ENCODE measurements around the gene DECR2.

Gene DECR2

DNA sequence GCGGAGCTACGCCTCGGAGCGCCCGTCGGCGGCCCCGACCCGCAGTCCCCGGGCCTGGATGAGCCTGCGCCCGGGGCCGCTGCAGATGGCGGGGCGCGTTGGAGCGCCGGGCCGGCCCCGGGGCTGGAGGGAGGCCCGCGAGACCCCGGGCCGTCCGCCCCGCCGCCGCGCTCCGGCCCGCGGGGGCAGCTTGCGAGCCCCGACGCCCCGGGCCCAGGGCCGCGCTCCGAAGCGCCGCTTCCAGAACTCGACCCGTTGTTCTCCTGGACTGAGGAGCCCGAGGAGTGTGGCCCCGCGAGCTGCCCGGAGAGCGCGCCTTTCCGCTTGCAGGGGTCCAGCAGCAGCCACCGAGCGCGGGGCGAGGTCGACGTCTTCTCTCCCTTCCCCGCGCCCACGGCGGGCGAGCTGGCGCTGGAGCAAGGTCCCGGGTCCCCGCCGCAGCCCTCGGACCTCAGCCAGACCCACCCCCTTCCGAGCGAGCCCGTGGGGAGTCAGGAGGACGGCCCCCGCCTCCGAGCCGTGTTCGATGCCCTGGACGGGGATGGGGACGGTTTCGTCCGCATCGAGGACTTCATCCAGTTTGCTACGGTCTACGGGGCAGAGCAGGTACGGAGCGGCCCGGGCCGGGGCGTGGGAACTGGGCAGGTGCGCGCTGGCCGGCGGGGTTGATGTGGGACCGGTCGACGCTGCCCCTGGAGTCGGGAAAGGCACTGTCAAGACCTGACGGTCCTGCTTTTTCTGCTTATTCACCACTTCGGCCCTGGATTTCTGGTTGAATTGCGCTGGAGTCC lies 24.6 kb downstream of the DECR2 start:
- peaks cover 12% of the 10 kb centered on the region for H3K27me3 ChIP-seq (ENCODE audit: control insufficient read depth, low read length)
- TF ChIP-seq, protein P1, sequence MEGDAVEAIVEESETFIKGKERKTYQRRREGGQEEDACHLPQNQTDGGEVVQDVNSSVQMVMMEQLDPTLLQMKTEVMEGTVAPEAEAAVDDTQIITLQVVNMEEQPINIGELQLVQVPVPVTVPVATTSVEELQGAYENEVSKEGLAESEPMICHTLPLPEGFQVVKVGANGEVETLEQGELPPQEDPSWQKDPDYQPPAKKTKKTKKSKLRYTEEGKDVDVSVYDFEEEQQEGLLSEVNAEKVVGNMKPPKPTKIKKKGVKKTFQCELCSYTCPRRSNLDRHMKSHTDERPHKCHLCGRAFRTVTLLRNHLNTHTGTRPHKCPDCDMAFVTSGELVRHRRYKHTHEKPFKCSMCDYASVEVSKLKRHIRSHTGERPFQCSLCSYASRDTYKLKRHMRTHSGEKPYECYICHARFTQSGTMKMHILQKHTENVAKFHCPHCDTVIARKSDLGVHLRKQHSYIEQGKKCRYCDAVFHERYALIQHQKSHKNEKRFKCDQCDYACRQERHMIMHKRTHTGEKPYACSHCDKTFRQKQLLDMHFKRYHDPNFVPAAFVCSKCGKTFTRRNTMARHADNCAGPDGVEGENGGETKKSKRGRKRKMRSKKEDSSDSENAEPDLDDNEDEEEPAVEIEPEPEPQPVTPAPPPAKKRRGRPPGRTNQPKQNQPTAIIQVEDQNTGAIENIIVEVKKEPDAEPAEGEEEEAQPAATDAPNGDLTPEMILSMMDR (IDR thresholded peaks at IDR 0.05; ENCODE audit: low read depth, low read length, poor library complexity, severe bottlenecking): no peak
- TF ChIP-seq EZH2phosphoT487 (IDR thresholded peaks at IDR 0.05; ENCODE audit: borderline replicate concordance, low read length): no peak
- peaks cover 34% of the 10 kb centered on the region for H3K4me1 ChIP-seq (ENCODE audit: control insufficient read depth, low read length)
- H3K27ac ChIP-seq (ENCODE audit: low read depth, low read length): no peak overlapping the region
- peak overlapping the region; percentile 87 for H3K4me2 ChIP-seq (ENCODE audit: low read length)
- H4K20me1 ChIP-seq (ENCODE audit: control insufficient read depth, insufficient read depth, low read depth, low read length): peaks cover 8% of the 10 kb centered on the region; the same call in 1 of the 2 replicates
- H3K4me3 ChIP-seq (ENCODE audit: low read length): peak overlapping the region; percentile 86
- H3K79me2 ChIP-seq (ENCODE audit: control insufficient read depth, low read length): peaks cover 51% of the 10 kb centered on the region
- peaks cover 16% of the 10 kb centered on the region for H3K36me3 ChIP-seq (ENCODE audit: control insufficient read depth, low read length)
- H3F3A ChIP-seq (ENCODE audit: control insufficient read depth, insufficient read depth): no peaks in the 10 kb centered on the region
- no peaks in the 10 kb centered on the region for H3K9me3 ChIP-seq (ENCODE audit: control insufficient read depth, insufficient read depth, low read length)
- no peaks in the 10 kb centered on the region for H3K9me2 ChIP-seq (replicated peaks; ENCODE audit: control insufficient read depth, low read length)

DNA sequence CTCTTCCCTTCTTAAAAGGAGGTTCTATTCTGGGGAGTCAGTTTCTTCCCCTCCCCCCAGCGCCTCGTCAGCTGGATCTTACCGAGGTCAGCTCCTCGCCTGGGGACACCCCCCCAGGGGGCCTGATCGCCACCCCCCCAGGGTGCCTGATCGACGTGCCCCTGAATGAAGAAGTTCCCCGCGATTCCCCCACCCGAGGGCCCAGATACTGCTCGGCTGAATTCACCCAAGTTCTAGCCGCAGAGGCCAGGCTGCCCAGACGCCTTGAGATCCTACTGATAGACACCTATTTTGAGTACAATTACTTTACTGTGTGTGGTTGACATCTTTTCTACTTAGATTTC lies 25.2 kb downstream of the DECR2 start:
- Histone ChIP-seq H3K27me3 (ENCODE audit: control insufficient read depth, low read length) (peaks cover 12% of the 10 kb centered on the region), H3K27ac (ENCODE audit: low read depth, low read length) (no peak overlapping the region), H3K4me3 (ENCODE audit: low read length) (peak overlapping the region; percentile 86), H4K20me1 (ENCODE audit: control insufficient read depth, insufficient read depth, low read depth, low read length) (peaks cover 8% of the 10 kb centered on the region; the same call in 1 of the 2 replicates), H3K4me2 (ENCODE audit: low read length) (peak overlapping the region; percentile 87), H3K79me2 (ENCODE audit: control insufficient read depth, low read length) (peaks cover 54% of the 10 kb centered on the region), H3K9me3 (ENCODE audit: control insufficient read depth, insufficient read depth, low read length) (no peaks in the 10 kb centered on the region), H3K9me2 (replicated peaks; ENCODE audit: control insufficient read depth, low read length) (no peaks in the 10 kb centered on the region), H3F3A (ENCODE audit: control insufficient read depth, insufficient read depth) (no peaks in the 10 kb centered on the region), H3K36me3 (ENCODE audit: control insufficient read depth, low read length) (peaks cover 16% of the 10 kb centered on the region), H3K4me1 (ENCODE audit: control insufficient read depth, low read length) (peaks cover 34% of the 10 kb centered on the region)
- no peak for TF ChIP-seq EZH2phosphoT487 (IDR thresholded peaks at IDR 0.05; ENCODE audit: borderline replicate concordance, low read length)
- TF ChIP-seq, protein P1 (IDR thresholded peaks at IDR 0.05; ENCODE audit: low read depth, low read length, poor library complexity, severe bottlenecking): no peak

DNA sequence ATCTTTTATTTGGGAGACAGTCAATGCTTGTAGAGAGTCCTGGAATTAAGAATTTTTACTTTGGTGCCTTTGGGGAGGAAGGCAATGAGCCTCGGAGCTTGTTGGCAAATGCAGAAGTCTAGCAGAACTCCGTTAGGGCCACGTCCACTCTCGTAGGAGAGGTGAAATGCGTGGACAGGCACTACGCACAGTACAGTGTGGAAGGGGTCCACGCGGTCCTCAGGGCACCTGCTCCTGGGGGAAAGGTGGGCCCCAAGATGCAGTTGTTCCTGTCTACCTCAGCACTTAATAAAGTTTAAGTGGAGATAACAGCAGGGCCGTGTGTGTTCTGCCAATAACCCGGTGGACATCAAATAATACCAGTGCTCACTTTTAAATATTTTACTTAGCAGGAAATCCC lies 25.6 kb downstream of the DECR2 start:
- Histone ChIP-seq H4K20me1 (ENCODE audit: control insufficient read depth, insufficient read depth, low read depth, low read length) (peaks cover 8% of the 10 kb centered on the region; the same call in 1 of the 2 replicates), H3K9me2 (replicated peaks; ENCODE audit: control insufficient read depth, low read length) (no peaks in the 10 kb centered on the region), H3K4me1 (ENCODE audit: control insufficient read depth, low read length) (peaks cover 34% of the 10 kb centered on the region), H3K27me3 (ENCODE audit: control insufficient read depth, low read length) (peaks cover 12% of the 10 kb centered on the region), H3F3A (ENCODE audit: control insufficient read depth, insufficient read depth) (no peaks in the 10 kb centered on the region), H3K36me3 (ENCODE audit: control insufficient read depth, low read length) (peaks cover 16% of the 10 kb centered on the region), H3K79me2 (ENCODE audit: control insufficient read depth, low read length) (peaks cover 54% of the 10 kb centered on the region), H3K4me3 (ENCODE audit: low read length) (peak overlapping the region; percentile 86), H3K27ac (ENCODE audit: low read depth, low read length) (no peak overlapping the region), H3K4me2 (ENCODE audit: low read length) (peak overlapping the region; percentile 87), H3K9me3 (ENCODE audit: control insufficient read depth, insufficient read depth, low read length) (no peaks in the 10 kb centered on the region)
- no peak for TF ChIP-seq EZH2phosphoT487 (IDR thresholded peaks at IDR 0.05; ENCODE audit: borderline replicate concordance, low read length)
- TF ChIP-seq, protein P1 (IDR thresholded peaks at IDR 0.05; ENCODE audit: low read depth, low read length, poor library complexity, severe bottlenecking): no peak
